Breast epithelium (tissue), 4 donors: ENCODE results near the gene SEMA3E. TPM values are rescaled to one million over a fixed set of nuclear protein-coding genes. Genes with fewer than 3 reads are reported as not detected.

ENCODE experiments used
- DNase-seq, 2 donors: peaks; one replicate each; pipeline ENCODE4 v3.0.0-alpha.2; 2019; ENCODE audit warnings: low spot score in 2 of 2
- H3K27ac ChIP-seq, 2 donors: fragments of 200-600 bp; sonication (generic) in 1 of 2; one replicate each; pipeline ENCODE4 v1.5.1; 2016 to 2019; ENCODE audit warnings: mild to moderate bottlenecking in 1 of 2
- H3K27me3 ChIP-seq, 2 donors: fragments of 200-600 bp; sonication (generic) in 1 of 2; one replicate each; pipeline versions ENCODE4 v1.5.1 to v1.6.0; 2017 to 2019; ENCODE audit warnings: control low read depth in 1 of 2, mild to moderate bottlenecking in 1 of 2
- H3K36me3 ChIP-seq: fragments of 200-600 bp; one replicate; pipeline ENCODE4 v1.5.1; 2019
- H3K4me1 ChIP-seq, 2 donors: fragments of 200-600 bp; sonication (generic); one replicate each; pipeline ENCODE4 v1.5.1; 2016 to 2019; ENCODE audit warnings: control low read depth in 1 of 2
- H3K4me3 ChIP-seq, 3 donors: fragments of 200-600 bp; sonication (generic); 1 replicate in 2 of 3; 2 replicates in 1 of 3; pipeline ENCODE4 v1.5.1; 2016 to 2019; ENCODE audit warnings: mild to moderate bottlenecking in 3 of 3, moderate library complexity in 2 of 3
- H3K9me3 ChIP-seq, 2 donors: fragments of 200-600 bp; sonication (generic) in 1 of 2; one replicate each; pipeline ENCODE4 v1.5.1; 2016 to 2019; ENCODE audit warnings: control low read depth in 1 of 2
- POLR2A ChIP-seq: fragments of 450-650 bp; IDR thresholded peaks from one replicate; pipeline ENCODE4 v1.6.1; 2016; ENCODE audit warnings: antibody characterized with exemption, mild to moderate bottlenecking, moderate library complexity
- POLR2AphosphoS5 ChIP-seq, 3 donors: sonication (generic); formaldehyde crosslinking; IDR thresholded peaks; one replicate each; pipeline ENCODE4 v1.6.1; 2017; ENCODE audit warnings: antibody characterized with exemption in 3 of 3
- intact Hi-C: fragments of 100-400 bp; cut with DNase I; formaldehyde crosslinking; loops from one replicate; pipeline ENCODE4 v1.15.1; 2023; ENCODE audit warnings: low total_unique reads
- total RNA-seq, 3 donors: library from RNA; depleted of rRNA; stranded (reverse); fragments of >200 nt; gene quantifications; one replicate each; pipeline ENCODE4 v1.1.0, GENCODE V29; 2016
- TF ChIP-seq, protein P1 (sequence below), 3 donors: fragments of 450-650 bp; IDR thresholded peaks; one replicate each; pipeline ENCODE4 v1.5.1; 2016 to 2017; ENCODE audit warnings: antibody characterized with exemption in 3 of 3, mild to moderate bottlenecking in 3 of 3, moderate library complexity in 3 of 3

The SEMA3E gene
- 10 to 100 TPM in 2 of 3 donors, 1 to 10 TPM in 1; 4.3 to 13.5 (median 11.8) TPM for total RNA-seq

- Histone ChIP-seq H3K4me3 (peak within 1 kb of the TSS; percentile 48 to 61 (median 54)), H3K27ac (peak within 1 kb of the TSS in 1 of 2 donors; percentile 53), H3K9me3 (no peaks in the 10 kb centered on the region), H3K36me3 (no peaks in the 10 kb centered on the region), H3K27me3 (no peaks in the 10 kb centered on the region), H3K4me1 (peaks cover 0 to 7% of the 10 kb centered on the region in 2 donors)
- peak in 1 of 2 donors; percentile 37 for DNase-seq
- intact Hi-C loops = no loop called here
- TF ChIP-seq POLR2A (no peak), POLR2AphosphoS5 (IDR thresholded peaks at IDR 0.05) (peak in 1 of 3 donors; percentile 12)
- TF ChIP-seq, protein P1, sequence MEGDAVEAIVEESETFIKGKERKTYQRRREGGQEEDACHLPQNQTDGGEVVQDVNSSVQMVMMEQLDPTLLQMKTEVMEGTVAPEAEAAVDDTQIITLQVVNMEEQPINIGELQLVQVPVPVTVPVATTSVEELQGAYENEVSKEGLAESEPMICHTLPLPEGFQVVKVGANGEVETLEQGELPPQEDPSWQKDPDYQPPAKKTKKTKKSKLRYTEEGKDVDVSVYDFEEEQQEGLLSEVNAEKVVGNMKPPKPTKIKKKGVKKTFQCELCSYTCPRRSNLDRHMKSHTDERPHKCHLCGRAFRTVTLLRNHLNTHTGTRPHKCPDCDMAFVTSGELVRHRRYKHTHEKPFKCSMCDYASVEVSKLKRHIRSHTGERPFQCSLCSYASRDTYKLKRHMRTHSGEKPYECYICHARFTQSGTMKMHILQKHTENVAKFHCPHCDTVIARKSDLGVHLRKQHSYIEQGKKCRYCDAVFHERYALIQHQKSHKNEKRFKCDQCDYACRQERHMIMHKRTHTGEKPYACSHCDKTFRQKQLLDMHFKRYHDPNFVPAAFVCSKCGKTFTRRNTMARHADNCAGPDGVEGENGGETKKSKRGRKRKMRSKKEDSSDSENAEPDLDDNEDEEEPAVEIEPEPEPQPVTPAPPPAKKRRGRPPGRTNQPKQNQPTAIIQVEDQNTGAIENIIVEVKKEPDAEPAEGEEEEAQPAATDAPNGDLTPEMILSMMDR (IDR thresholded peaks at IDR 0.05) = no peak
These were observed at the start of gene SEMA3E for GRCh38 chr7:83648464-83649241. SEMA3E (minus strand) TSS chr7:83649139.

- H3K27ac ChIP-seq = no peak overlapping the region
- no peaks in the 10 kb centered on the region for H3K27me3 ChIP-seq
- no peaks in the 10 kb centered on the region for H3K4me1 ChIP-seq
- H3K4me3 ChIP-seq = no peak overlapping the region
- no peaks in the 10 kb centered on the region for H3K9me3 ChIP-seq
- intact Hi-C loops = no loop called here
- H3K36me3 ChIP-seq = no peaks in the 10 kb centered on the region
- no peak for DNase-seq
- TF ChIP-seq POLR2AphosphoS5 (IDR thresholded peaks at IDR 0.05) = no peak
- no peak for TF ChIP-seq POLR2A
- TF ChIP-seq, protein P1 (IDR thresholded peaks at IDR 0.05) = no peak
These were observed 49.0 kb upstream of the SEMA3E start for GRCh38 chr7:83697804-83698530.

- H3K27ac ChIP-seq = no peak overlapping the region
- H3K9me3 ChIP-seq = no peaks in the 10 kb centered on the region
- no peaks in the 10 kb centered on the region for H3K27me3 ChIP-seq
- no peak for TF ChIP-seq POLR2AphosphoS5 (IDR thresholded peaks at IDR 0.05)
- TF ChIP-seq POLR2A = no peak
- TF ChIP-seq, protein P1 (IDR thresholded peaks at IDR 0.05) = no peak
- DNase-seq = no peak
- intact Hi-C loops = no loop called here
- no peaks in the 10 kb centered on the region for H3K4me1 ChIP-seq
- H3K36me3 ChIP-seq = no peaks in the 10 kb centered on the region
- H3K4me3 ChIP-seq = no peak overlapping the region
These were observed 47.2 kb upstream of the SEMA3E start for GRCh38 chr7:83696101-83696500.

DNA sequence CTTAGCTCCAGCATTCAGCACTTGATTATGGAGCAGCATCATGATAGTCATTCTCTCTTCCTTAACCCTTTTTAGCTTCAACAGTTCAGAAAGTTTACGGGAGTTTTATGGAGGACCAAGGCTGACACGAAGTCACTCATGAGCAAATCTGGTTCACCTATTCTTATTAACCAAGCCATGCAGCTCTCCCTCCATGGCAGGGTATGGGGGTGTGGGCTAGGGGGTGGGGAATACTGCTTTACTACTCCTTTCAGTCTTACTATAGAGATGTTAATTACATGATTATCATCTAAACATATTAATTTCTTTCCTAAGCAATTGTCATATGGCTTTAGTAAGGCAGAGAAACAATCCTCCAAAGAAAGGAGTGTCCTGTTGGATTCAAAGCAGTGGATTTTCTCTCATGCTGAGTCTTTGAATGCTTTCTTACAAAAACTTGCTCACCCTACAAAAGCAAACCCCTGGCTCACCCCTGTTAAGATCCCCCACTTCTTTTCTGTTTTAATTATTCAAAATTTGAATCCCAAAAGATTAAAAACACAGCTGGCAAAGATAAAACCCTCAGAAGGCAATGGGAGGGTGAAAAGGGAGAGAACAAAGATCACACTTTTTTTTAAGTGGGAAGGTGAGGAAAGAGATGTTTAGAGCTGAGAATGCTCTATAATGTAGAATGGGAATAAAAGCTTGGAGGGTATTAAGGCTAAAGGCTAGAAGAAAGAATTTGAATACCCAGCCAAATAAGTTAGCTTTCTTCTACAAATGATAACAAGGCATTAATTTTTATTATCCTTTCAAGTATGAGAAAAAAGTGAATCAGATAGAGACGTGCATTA is 46.4 kb upstream of the SEMA3E start:
- no peaks in the 10 kb centered on the region for H3K9me3 ChIP-seq
- no peak for DNase-seq
- no peak overlapping the region for H3K27ac ChIP-seq
- no peaks in the 10 kb centered on the region for H3K36me3 ChIP-seq
- intact Hi-C loops = no loop called here
- TF ChIP-seq POLR2A (no peak), POLR2AphosphoS5 (IDR thresholded peaks at IDR 0.05) (no peak)
- TF ChIP-seq, protein P1 (IDR thresholded peaks at IDR 0.05) = no peak
- no peak overlapping the region for H3K4me3 ChIP-seq
- no peaks in the 10 kb centered on the region for H3K27me3 ChIP-seq
- no peaks in the 10 kb centered on the region for H3K4me1 ChIP-seq
